Skeletal muscle tissue (tissue), 4 donors: ENCODE data around the gene RIC8A. TPM values are rescaled to one million over a fixed set of nuclear protein-coding genes. Genes with fewer than 3 reads are reported as not detected.
A peak's percentile ranks its signal among the peaks of the same experiment; 100 is the strongest.

ENCODE experiments used
- H3K27ac ChIP-seq: one replicate; pipeline ENCODE4 v1.7.0; 2013; ENCODE audit warnings: mild to moderate bottlenecking, low read depth, low read length, inconsistent platforms
- H3K27me3 ChIP-seq, 3 donors: one replicate each; pipeline ENCODE4 v1.7.0; 2013; ENCODE audit warnings: low read length in 3 of 3; ENCODE audit not compliant: control insufficient read depth in 3 of 3, insufficient read depth in 3 of 3
- H3K36me3 ChIP-seq, 3 donors: one replicate each; pipeline ENCODE4 v1.7.0; 2013; ENCODE audit warnings: low read length in 3 of 3; ENCODE audit not compliant: control insufficient read depth in 3 of 3, insufficient read depth in 3 of 3
- H3K4me1 ChIP-seq, 3 donors: one replicate each; pipeline ENCODE4 v1.7.0; 2013; ENCODE audit warnings: low read length in 3 of 3, mild to moderate bottlenecking in 3 of 3; ENCODE audit not compliant: control insufficient read depth in 3 of 3, insufficient read depth in 3 of 3
- H3K4me3 ChIP-seq, 3 donors: one replicate each; pipeline ENCODE4 v1.7.0; 2013; ENCODE audit warnings: low read length in 3 of 3
- H3K9ac ChIP-seq, 3 donors: one replicate each; pipeline ENCODE4 v1.7.0; 2013; ENCODE audit warnings: low read length in 3 of 3, mild to moderate bottlenecking in 3 of 3, moderate library complexity in 2 of 3, low read depth in 1 of 3
- H3K9me3 ChIP-seq, 3 donors: one replicate each; pipeline ENCODE4 v1.7.0; 2013; ENCODE audit warnings: low read length in 3 of 3; ENCODE audit not compliant: control insufficient read depth in 3 of 3
- total RNA-seq: library from RNA; depleted of rRNA; stranded (reverse); fragments of >200 nt; gene quantifications from one replicate; pipeline ENCODE4 v1.2.3, GENCODE V29; 2014
- donor health status: Osteomylitis.

The RIC8A gene
- total RNA-seq, 1 donor from 2014 or later = 87.7 TPM

- peaks cover 41 to 52% (median 44%) of the 10 kb centered on the region in 3 donors for H3K36me3 ChIP-seq
- no peaks in the 10 kb centered on the region for H3K27me3 ChIP-seq
- H3K27ac ChIP-seq = no peak overlapping the region
- H3K4me3 ChIP-seq = no peak overlapping the region
- peak overlapping the region in 1 of 3 donors; percentile 99 for H3K9ac ChIP-seq
- H3K4me1 ChIP-seq = peaks cover 41 to 53% (median 42%) of the 10 kb centered on the region in 3 donors
- H3K9me3 ChIP-seq = no peaks in the 10 kb centered on the region
Measured at GRCh38 chr11:204587-205109, 2.9 kb upstream of the RIC8A start.

GRCh38 chr11:205221-206001 lies 2.1 kb upstream of the RIC8A start:
- H3K9me3 ChIP-seq = no peaks in the 10 kb centered on the region
- H3K4me1 ChIP-seq = peaks cover 48 to 61% (median 50%) of the 10 kb centered on the region in 3 donors
- peak overlapping the region in 2 of 3 donors; percentile 14 to 94 for H3K4me3 ChIP-seq
- H3K27ac ChIP-seq = no peak overlapping the region
- no peaks in the 10 kb centered on the region for H3K27me3 ChIP-seq
- H3K36me3 ChIP-seq = peaks cover 47 to 58% (median 50%) of the 10 kb centered on the region in 3 donors
- H3K9ac ChIP-seq = peak overlapping the region; percentile 35 to 99 (median 98)

- Histone ChIP-seq H3K9me3 (no peaks in the 10 kb centered on the region), H3K4me1 (peaks cover 54 to 66% (median 55%) of the 10 kb centered on the region in 3 donors), H3K9ac (peak overlapping the region; percentile 91 to 99 (median 98)), H3K36me3 (peaks cover 48 to 59% (median 51%) of the 10 kb centered on the region in 3 donors), H3K27ac (no peak overlapping the region), H3K4me3 (peak overlapping the region; percentile 92 to 98 (median 94)), H3K27me3 (no peaks in the 10 kb centered on the region)
Measured at GRCh38 chr11:206002-206384, 1.5 kb upstream of the RIC8A start.

DNA sequence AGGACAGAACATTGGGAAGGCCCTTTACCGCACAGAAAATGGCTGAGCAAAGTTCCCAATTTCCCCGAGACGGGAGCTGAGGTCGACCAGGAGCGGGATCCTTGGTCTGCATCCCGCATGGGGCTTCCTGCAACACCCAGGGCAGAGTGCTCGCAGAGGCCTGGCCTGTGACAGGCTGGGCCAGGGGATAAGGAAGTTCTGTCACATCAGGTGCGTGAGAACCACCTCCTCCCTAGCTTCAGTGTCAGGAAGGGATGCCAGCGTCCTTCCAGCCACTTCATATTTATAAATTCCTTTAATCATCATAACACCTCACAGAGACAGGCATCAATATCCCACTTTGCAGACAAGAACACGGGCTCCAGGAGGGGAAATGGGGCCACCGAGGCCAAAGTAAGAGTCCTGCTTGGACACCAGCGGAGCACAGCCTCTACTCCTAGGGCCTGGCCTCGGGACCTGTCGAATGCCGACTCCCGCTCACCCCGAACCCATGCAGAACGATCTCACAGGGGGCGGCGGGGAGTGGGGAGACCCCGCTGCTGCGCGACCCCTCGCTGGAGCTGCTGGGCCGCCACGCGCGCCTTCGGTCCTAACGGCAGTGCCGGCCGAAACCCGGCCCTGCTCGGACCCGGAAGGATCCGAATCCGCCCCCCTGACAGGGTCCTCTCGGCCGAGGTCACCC lies 841 bp upstream of the RIC8A start:
- H3K36me3 ChIP-seq = peaks cover 53 to 63% (median 53%) of the 10 kb centered on the region in 3 donors
- H3K9ac ChIP-seq = peak overlapping the region; percentile 91 to 99 (median 98)
- H3K4me3 ChIP-seq = peak overlapping the region; percentile 92 to 98 (median 94)
- H3K4me1 ChIP-seq = peaks cover 55 to 69% (median 58%) of the 10 kb centered on the region in 3 donors
- H3K27ac ChIP-seq = peak overlapping the region; percentile 98
- H3K27me3 ChIP-seq = no peaks in the 10 kb centered on the region
- H3K9me3 ChIP-seq = no peaks in the 10 kb centered on the region

DNA sequence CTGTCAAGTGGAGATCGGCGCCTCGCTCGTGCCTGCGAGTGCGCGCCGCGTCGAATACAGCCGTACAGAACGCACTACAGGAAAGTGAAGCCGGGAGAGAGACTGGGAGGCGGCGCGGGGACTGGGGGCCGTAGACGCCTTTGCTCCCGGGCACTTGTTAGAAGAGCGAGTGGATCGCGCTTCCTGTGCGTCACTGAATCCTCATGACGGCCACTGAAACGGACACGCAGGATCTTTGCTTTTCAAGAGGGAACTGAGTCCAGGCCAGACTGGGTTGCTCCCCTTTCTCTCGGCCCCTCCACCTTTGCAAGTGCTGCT lies 314 bp downstream of the RIC8A start:
- Histone ChIP-seq H3K9ac (peak overlapping the region; percentile 98 to 99 (median 99)), H3K4me1 (peaks cover 55 to 69% (median 58%) of the 10 kb centered on the region in 3 donors), H3K9me3 (no peaks in the 10 kb centered on the region), H3K27me3 (no peaks in the 10 kb centered on the region), H3K4me3 (peak overlapping the region; percentile 94 to 99 (median 98)), H3K27ac (peak overlapping the region; percentile 98), H3K36me3 (peaks cover 59 to 67% (median 62%) of the 10 kb centered on the region in 3 donors)

DNA sequence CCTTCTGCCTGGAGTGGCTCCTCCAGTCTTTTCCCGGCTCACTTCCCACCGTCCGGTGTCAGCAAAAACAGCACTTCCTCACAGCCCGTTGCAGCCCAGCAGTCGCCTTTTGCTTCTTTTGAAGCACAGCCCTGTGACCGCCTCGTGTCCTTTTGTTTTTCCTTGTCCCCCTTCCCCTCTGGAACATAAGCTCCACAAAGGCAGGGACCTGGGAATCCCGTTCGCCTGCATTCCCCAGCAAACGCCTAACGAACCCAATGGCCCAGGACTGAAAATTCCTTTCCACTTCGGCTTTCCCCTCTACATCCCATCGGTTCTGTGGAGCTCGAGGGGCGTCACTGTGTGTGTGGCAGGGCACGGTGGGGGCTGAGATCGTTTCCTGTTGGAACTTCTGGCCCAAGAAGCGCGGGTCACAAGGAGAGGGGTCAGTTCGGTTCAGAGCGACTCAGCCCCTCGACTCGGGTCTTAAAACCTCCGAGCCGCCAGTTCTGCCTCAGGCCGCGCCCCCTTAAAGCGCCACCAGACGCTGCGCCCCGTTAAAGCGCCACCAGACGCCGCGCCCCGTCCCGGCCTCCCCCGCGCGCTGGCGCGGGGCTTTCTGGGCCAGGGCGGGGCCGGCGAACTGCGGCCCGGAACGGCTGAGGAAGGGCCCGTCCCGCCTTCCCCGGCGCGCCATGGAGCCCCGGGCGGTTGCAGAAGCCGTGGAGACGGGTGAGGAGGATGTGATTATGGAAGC lies 841 bp downstream of the RIC8A start:
- Histone ChIP-seq H3K27me3 (no peaks in the 10 kb centered on the region), H3K36me3 (peaks cover 59 to 67% (median 62%) of the 10 kb centered on the region in 3 donors)

GRCh38 chr11:208917-209260 lies 1.4 kb downstream of the RIC8A start:
- Histone ChIP-seq H3K9ac (peak overlapping the region; percentile 86 to 99 (median 98)), H3K4me1 (peaks cover 48 to 60% (median 52%) of the 10 kb centered on the region in 3 donors), H3K36me3 (peaks cover 58 to 65% (median 59%) of the 10 kb centered on the region in 3 donors), H3K9me3 (no peaks in the 10 kb centered on the region), H3K4me3 (peak overlapping the region; percentile 87 to 98 (median 94)), H3K27ac (peak overlapping the region; percentile 98), H3K27me3 (no peaks in the 10 kb centered on the region)

More for the DNA sequence above, 841 bp downstream of the RIC8A start:
- H3K9ac ChIP-seq = peak overlapping the region; percentile 98 to 99 (median 99)
- peak overlapping the region; percentile 98 for H3K27ac ChIP-seq
- H3K4me3 ChIP-seq = peak overlapping the region; percentile 94 to 99 (median 98)
- peaks cover 53 to 65% (median 57%) of the 10 kb centered on the region in 3 donors for H3K4me1 ChIP-seq
- no peaks in the 10 kb centered on the region for H3K9me3 ChIP-seq

- peak overlapping the region; percentile 98 for H3K27ac ChIP-seq
- H3K4me3 ChIP-seq = peak overlapping the region; percentile 87 to 98 (median 94)
- no peaks in the 10 kb centered on the region for H3K9me3 ChIP-seq
- peaks cover 46 to 54% (median 50%) of the 10 kb centered on the region in 3 donors for H3K4me1 ChIP-seq
- H3K27me3 ChIP-seq = no peaks in the 10 kb centered on the region
- peaks cover 58 to 66% (median 59%) of the 10 kb centered on the region in 3 donors for H3K36me3 ChIP-seq
- H3K9ac ChIP-seq = peak overlapping the region; percentile 86 to 99 (median 98)
Measured at GRCh38 chr11:209275-210121, 2.0 kb downstream of the RIC8A start.
